Stimulated activated effector memory CD8-positive, alpha-beta T cell treated with anti-CD3 and anti-CD28 coated beads, Interleukin-12 subunit alpha, Interleukin-12 subunit beta, amount 100 ng/mL, for 72 hours (primary cell): ENCODE results near the gene USP7.
A peak's percentile ranks its signal among the peaks of the same experiment; 100 is the strongest.
"Not testable (repeated sequence)": the region's sequence is repeated elsewhere in the genome, so short reads cannot be mapped to it uniquely, and the experiment has no call there.

Experiments
- ATAC-seq: fragments of 150-1000 bp; cut with Tn5 transposase; 2 replicates; pipeline ENCODE4 v1.10.0; 2021
- DNase-seq, 2 donors: peaks; one replicate each; pipeline ENCODE4 v3.0.0; 2021 to 2022; ENCODE audit warnings: low spot score in 2 of 2
- H3K27ac Mint-ChIP-seq: one replicate; pipeline ENCODE4 v1.8.0; 2022; ENCODE audit warnings: mild to moderate bottlenecking, mixed read lengths
- H3K36me3 Mint-ChIP-seq: one replicate; pipeline ENCODE4 v1.8.0; 2022; ENCODE audit warnings: mild to moderate bottlenecking, mixed read lengths
- H3K4me1 Mint-ChIP-seq: one replicate; pipeline ENCODE4 v1.8.0; 2022; ENCODE audit warnings: mixed read lengths
- H3K4me3 Mint-ChIP-seq: one replicate; pipeline ENCODE4 v1.8.0; 2022; ENCODE audit warnings: mild to moderate bottlenecking, mixed read lengths
- H3K9me3 Mint-ChIP-seq: one replicate; pipeline ENCODE4 v1.8.0; 2022; ENCODE audit warnings: mixed read lengths

Gene USP7

DNA sequence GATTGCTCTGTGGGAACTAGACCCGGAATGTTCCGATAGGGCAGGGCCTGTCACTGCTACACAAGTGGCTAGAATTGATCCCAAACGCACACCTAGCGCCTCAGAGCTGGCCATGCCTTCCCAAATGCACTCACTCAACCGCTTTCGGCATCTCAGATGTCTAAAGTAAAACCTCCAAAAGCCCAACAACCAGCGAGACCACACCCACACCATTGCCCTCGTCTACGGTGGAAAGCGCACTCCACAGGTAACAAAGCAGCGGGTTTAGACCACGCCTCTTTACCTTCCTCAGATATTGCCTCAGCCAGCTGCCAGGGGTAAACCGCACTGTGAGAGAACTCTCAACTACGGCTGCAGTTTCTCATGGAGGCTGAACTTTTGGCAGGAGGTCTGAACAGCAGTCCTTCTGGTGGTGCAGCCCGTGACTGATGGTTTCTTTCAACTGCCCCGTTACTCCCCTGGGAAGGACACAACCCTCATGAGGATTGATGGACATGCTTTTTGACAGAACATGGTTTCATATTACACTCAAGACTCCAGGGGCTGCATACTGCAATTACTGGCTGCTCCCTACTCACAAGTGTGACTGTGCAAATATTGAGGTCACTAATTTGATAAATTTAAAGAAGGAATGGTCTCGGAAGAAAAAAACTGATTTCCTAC is 34.5 kb downstream of the USP7 start:
- Mint-ChIP-seq H3K9me3 (no peaks in the 10 kb centered on the region), H3K27ac (peak overlapping the region; percentile 79), H3K4me1 (peaks cover 62% of the 10 kb centered on the region), H3K36me3 (peaks cover 64% of the 10 kb centered on the region), H3K4me3 (no peak overlapping the region)
- no peak for DNase-seq
- no peak for ATAC-seq

DNA sequence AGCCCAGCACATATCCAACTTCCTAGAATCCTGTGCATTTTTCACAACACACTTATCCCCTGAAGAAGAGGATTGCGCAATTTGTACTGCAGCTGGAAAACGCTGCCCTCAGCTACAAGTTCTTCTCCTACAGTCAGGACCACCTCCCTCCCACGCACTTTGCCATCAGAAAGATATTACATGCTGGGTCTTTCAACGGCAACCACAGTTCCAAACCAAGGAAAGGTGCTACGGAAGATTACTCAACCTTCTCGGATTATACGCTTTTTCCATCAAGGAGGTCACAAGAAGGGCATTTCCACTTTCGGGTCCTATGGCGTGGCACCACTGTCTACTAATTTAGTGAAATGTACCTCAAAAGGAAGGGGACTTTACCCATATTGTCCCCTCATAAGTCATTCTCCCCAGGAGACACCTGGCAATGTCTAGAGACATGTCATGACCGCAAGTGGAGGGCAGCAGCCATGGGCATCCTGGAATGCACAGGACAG is 35.2 kb downstream of the USP7 start:
- peak overlapping the region; percentile 79 for H3K27ac Mint-ChIP-seq
- ATAC-seq (peak; percentile 91), DNase-seq (peak; percentile 11 to 66)
- H3K36me3 Mint-ChIP-seq: peaks cover 70% of the 10 kb centered on the region
- no peak overlapping the region for H3K4me3 Mint-ChIP-seq
- no peaks in the 10 kb centered on the region for H3K9me3 Mint-ChIP-seq
- H3K4me1 Mint-ChIP-seq: peaks cover 63% of the 10 kb centered on the region

DNA sequence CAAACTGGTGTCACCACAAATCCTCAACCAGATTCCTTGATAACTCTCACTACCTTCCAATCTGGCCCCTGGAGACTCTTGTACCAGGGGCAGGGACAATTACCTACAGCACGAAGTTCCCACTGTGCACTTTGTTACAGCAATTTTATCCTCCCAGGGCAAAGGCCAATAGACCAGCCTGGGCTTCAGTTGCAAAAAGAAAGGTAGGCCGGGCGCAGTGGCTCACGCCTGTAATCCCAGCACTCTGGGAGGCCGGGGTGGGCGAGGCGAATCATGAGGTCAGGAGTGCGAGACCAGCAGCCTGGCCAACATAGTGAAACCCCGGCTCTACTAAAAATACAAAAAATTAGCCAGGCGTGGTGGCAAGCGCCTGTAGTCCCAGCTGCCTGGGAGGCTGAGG is 36.9 kb downstream of the USP7 start:
- DNase-seq: no peak
- no peak for ATAC-seq
- H3K4me3 Mint-ChIP-seq: no peak overlapping the region
- H3K9me3 Mint-ChIP-seq: no peaks in the 10 kb centered on the region
- no peak overlapping the region for H3K27ac Mint-ChIP-seq
- peaks cover 87% of the 10 kb centered on the region for H3K36me3 Mint-ChIP-seq
- peaks cover 54% of the 10 kb centered on the region for H3K4me1 Mint-ChIP-seq

DNA sequence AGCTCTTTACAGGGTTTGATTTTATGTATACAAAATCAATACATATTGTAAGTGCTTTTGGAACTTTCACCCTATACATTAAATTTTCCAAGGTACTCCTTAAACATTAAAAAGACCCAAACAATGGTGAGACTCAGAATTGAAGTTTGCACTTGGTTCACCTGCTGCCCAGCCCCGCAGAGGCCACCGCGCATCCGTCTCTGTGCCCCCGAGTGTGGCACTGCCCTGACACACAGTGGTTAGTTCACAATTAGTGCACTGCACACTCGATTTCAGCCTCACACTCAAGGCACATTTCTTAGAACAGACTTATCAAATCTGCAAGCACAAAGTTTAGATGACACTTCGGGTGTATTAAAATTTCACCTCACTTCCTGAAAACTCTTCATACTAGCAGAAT is 38.3 kb downstream of the USP7 start:
- ATAC-seq (no peak), DNase-seq (no peak)
- Mint-ChIP-seq H3K9me3 (no peaks in the 10 kb centered on the region), H3K4me1 (peaks cover 61% of the 10 kb centered on the region), H3K4me3 (no peak overlapping the region), H3K27ac (peak overlapping the region; percentile 20), H3K36me3 (peaks cover 99% of the 10 kb centered on the region)

DNA sequence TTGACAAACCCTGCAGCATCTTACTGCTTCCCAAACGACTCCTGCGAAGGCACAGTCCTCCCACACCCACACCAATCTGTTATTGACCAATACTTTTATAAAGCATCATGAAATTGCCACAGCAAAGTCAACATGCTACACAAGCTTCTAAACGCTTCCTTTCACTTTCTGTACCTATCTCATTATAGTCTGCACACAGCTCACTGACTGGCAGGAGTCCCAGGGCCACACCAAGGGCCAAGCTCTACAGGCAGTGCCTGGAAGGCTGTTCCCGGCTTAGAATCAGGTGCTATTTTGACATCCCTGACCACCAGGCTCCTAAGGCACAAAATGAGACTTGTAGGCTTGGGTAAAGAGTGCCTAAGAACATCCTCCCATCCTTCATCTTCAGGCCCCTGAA is 39.5 kb downstream of the USP7 start:
- Mint-ChIP-seq H3K9me3 (no peaks in the 10 kb centered on the region), H3K27ac (peak overlapping the region; percentile 74), H3K4me3 (no peak overlapping the region), H3K36me3 (peaks cover 99% of the 10 kb centered on the region), H3K4me1 (peaks cover 66% of the 10 kb centered on the region)
- DNase-seq (no peak), ATAC-seq (no peak)

DNA sequence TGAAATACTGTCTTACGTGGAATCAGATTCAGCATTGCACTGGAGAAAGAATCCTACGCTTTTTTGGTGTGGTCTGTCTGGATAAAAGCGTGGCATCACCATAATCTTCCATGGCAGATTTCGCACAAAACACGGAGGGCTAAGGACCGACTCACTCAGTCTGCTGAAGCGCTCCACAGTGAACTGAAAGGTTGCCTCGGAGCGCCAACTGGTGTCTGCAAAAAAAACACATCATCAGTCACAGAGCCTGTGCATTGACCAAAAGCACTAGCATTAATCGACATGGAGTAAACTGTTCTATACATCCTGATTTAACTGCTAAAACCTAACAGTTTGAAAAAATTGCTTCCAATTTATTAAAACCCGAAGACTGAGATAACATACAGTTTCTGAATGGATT is 40.5 kb downstream of the USP7 start:
- no peak for DNase-seq
- Mint-ChIP-seq H3K9me3 (no peaks in the 10 kb centered on the region), H3K4me3 (no peak overlapping the region), H3K27ac (no peak overlapping the region), H3K36me3 (peaks cover 99% of the 10 kb centered on the region), H3K4me1 (peaks cover 64% of the 10 kb centered on the region)
- no peak for ATAC-seq

DNA sequence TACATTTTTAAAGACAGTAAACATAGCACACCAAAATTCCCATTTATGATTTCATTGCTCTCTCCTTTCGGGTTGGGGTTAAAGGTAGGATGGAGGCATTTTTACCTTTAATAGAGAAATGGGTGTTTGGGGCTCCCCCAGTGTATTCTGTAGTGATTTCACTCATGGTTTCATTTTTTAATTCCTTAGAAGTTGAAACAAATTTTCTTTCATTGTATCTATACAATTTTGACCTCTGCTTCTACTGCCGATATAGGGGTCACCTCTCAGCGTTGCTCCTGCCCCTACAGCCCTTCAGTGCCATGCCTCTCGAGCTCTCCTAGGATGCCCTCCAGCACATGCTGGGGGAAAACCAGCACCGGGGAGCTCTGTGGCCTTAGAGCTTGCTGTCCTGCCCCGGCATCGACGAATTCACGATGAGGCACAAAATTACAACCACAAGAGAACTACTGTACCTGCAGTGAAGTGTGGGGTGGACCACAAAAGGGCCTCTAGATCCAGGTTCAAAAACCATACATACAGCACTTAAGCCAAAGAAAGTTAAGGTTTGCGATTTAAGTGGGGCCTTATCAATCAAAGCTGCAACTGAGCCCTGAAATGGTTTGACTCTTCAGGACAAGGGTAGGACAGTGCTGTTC is 42.2 kb downstream of the USP7 start:
- DNase-seq (no peak), ATAC-seq (peak; percentile 32)
- H3K4me3 Mint-ChIP-seq: peak overlapping the region; percentile 21
- peak overlapping the region; percentile 71 for H3K27ac Mint-ChIP-seq
- H3K9me3 Mint-ChIP-seq: no peaks in the 10 kb centered on the region
- peaks cover 55% of the 10 kb centered on the region for H3K4me1 Mint-ChIP-seq
- H3K36me3 Mint-ChIP-seq: peaks cover 99% of the 10 kb centered on the region

DNA sequence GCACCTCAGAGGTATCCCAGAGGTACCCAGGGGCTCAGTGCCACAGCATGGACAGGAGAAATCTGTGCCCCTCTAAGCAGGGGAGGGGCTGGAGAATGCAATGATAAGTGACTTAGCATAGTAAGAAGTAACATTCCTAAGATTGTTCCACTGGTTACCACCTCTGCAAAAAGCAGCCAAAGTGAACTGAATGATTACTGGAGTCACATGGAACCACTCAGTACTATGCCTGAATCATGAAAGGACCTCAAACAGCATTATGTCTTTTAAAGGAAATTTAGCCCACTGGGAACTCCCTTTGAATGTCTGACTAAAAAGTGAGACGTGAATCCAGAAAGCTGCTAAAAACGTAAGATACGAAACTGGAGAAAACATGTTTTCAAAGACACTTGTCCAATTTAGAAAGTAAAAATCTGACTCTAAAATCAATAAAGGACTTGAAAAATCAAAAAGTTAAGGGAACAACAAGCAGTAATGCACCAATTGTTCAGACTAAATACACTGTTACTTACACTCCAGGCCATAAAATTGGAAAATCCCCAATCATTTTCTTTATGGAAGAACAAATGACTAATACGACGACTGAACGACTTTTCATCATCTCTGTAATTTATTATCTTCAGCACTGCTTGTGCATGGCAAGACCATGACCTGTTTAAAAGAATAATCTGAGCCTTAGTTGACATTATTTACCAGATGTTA is 42.9 kb downstream of the USP7 start:
- Mint-ChIP-seq H3K4me1 (peaks cover 52% of the 10 kb centered on the region), H3K36me3 (peaks cover 99% of the 10 kb centered on the region), H3K9me3 (no peaks in the 10 kb centered on the region), H3K27ac (peak overlapping the region; percentile 71), H3K4me3 (peak overlapping the region; percentile 21)
- ATAC-seq (peak; percentile 68), DNase-seq (no peak)

DNA sequence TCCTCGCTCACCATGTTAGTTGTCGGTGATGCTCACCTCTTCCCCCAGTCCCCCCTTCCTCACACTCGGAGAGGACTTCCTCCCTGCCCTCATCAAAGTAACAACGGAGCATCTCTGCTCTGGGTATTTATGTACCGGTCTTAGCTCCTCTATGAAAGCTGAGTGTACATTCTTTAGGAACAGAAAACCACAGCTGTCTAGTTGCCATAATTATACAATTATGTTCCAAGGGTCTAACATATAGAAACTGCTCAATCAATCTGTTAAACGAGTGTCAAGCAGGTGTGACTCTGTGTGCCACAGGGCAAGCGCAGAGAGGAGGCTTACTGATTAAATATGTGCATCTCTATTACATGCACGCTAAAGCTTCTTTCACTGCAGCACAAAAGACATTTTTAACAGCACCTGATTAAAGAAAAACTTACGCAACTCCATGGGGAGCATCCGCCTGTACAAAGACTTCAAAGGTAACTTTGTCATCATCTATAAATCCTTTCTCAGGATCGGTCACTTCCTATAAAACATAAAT is 43.7 kb downstream of the USP7 start:
- H3K4me1 Mint-ChIP-seq: peaks cover 45% of the 10 kb centered on the region
- H3K27ac Mint-ChIP-seq: peak overlapping the region; percentile 71
- H3K36me3 Mint-ChIP-seq: peaks cover 99% of the 10 kb centered on the region
- H3K4me3 Mint-ChIP-seq: no peak overlapping the region
- DNase-seq (no peak), ATAC-seq (no peak)
- H3K9me3 Mint-ChIP-seq: no peaks in the 10 kb centered on the region

DNA sequence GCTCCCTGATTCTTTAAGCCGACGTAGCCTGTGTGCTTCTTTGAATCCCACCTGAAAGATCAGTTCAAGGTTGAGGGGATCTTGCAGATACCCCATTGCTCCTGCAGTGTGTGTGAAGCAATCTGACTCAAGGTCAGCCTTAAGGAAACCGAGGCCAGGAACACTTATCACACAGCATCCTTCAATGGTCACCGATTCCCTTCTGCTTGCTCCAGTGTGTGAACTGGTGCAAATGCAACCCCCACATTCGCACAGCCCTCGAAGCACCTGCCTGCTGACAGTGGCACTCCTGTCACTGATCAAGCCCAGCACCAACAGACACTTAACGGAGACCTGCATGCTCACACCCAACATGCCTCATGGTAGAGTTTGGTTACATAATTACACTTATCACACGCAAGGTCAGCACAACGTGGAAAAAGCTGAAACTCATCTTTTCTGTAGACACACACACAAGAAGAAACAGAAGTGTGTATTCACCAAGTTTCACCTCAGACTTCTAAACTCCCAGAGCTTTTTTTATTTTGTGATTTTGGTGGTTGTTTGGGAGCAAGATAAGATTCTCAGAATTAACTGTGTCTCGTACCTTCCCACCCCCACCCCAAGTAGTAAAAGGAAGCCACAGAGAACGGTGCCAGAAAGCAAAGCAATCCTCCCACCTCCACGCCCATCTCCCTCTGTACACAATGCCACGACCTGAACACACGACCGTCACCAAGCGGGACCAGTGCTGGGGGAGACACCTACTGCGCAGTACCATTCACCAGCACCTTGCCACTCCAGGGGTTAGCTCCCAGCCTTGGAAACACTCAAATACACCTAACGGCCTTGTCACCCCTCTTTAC is 44.4 kb downstream of the USP7 start:
- Mint-ChIP-seq H3K27ac (peak overlapping the region; percentile 71), H3K36me3 (peaks cover 99% of the 10 kb centered on the region), H3K4me1 (peaks cover 38% of the 10 kb centered on the region), H3K4me3 (no peak overlapping the region), H3K9me3 (no peaks in the 10 kb centered on the region)
- ATAC-seq: no peak
- DNase-seq: no peak

DNA sequence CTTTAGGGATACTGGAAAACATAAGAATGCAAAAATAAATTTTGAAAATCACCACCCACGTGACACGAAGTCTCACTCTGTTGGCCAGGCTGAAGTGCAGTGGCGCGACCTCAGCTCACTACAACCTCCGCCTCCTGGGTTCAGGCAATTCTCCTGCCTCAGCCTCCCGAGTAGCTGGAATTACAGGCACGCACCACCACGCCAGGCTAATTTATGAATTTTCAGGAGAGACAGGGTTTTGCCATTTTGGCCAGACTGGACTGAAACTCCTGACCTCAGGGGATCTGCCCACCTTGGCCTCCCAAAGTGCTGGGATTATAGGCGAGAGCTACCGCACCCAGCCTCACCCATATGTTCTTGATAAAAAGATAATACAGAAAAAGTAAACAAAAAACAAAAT is 46.4 kb downstream of the USP7 start:
- peaks cover 100% of the 10 kb centered on the region for H3K36me3 Mint-ChIP-seq

DNA sequence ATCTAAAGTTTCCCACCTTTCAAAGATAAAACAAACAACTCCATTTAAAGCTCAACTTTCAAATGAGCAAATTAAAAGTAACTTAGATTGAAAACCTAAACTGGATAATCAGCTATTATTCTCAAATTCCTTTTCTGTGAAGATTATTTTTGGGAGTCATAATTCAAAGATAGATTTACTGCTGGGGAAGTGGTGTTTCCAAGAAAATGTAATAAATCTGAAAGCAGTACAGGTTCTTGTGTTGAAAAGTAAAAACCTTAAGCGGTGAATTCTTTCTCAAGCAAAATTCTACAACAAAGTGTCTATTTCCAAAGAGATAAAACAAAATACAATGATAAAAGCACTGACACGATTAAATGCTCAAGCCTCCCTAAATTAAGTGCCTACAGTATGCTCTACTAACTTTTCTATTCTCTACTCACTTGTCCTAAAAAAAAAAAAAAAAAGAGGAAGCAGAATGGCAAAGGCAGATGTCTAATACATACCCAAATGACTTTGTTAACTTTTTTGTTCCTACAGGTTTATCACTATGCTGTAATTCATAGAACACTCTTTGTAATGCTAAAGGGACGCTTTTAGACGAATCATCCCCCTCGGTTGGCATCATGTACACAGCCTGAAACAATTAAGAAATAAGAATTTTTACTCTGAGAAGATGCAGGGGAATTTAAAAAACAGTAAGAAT is 47.0 kb downstream of the USP7 start:
- Mint-ChIP-seq H3K36me3 (peaks cover 100% of the 10 kb centered on the region), H3K9me3 (no peaks in the 10 kb centered on the region), H3K4me3 (no peak overlapping the region), H3K27ac (peak overlapping the region; percentile 43), H3K4me1 (peaks cover 39% of the 10 kb centered on the region)
- no peak for DNase-seq
- ATAC-seq: no peak

More for the DNA sequence above, 46.4 kb downstream of the USP7 start:
- H3K9me3 Mint-ChIP-seq, H3K4me3 Mint-ChIP-seq, ATAC-seq, H3K27ac Mint-ChIP-seq, DNase-seq: not testable (repeated sequence)
- H3K4me1 Mint-ChIP-seq: peaks cover 39% of the 10 kb centered on the region

DNA sequence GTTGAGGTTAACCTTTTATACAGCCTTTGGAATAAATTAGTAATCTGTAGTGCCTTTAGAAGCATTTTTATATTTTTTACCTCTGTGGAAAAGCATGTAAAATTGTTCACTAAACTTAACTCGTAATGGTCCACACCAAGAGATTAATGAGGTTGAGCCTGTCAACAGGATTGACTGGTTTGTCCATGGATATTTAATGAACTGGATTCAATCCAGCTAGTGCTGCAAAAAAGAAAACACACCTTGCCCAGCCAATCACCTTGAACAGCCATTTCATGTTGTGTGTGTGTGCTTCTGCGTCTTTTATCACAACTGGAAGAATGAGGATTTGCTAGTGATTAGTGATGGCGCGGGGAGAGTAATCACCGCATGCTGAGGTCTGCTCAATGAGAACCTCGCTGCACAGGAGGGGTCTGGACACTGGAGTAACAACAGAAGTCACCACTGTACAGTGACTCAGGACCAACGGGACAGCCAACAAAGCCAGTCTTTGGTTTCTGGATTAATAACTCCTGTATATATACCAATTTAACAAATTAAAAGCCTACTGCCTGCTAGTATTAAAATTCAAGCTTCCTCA is 47.9 kb downstream of the USP7 start:
- Mint-ChIP-seq H3K36me3 (peaks cover 100% of the 10 kb centered on the region), H3K4me1 (peaks cover 39% of the 10 kb centered on the region), H3K27ac (peak overlapping the region; percentile 43), H3K9me3 (no peaks in the 10 kb centered on the region), H3K4me3 (no peak overlapping the region)
- DNase-seq (no peak), ATAC-seq (no peak)

DNA sequence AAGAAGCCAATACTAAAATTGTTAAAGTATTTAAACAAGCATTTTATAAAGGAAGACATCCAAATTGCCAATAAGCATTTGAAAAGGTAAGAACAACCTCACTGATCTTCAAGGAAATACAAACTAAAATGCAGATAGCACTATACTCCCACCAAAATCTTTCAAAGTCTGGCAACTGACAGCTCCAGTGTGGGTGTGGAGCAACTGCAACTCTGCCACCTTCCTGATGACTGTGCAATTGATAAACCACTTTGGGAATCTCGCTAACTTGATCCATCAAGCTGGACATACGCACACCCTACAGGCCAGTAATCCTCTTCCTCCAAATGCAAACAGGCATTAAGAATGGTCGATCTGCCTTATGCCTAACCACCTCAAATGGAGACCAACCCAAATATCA is 49.6 kb downstream of the USP7 start:
- Mint-ChIP-seq H3K4me1 (peaks cover 26% of the 10 kb centered on the region), H3K4me3 (no peak overlapping the region), H3K9me3 (no peaks in the 10 kb centered on the region), H3K27ac (peak overlapping the region; percentile 6), H3K36me3 (peaks cover 100% of the 10 kb centered on the region)
- DNase-seq: no peak
- ATAC-seq: no peak
